Loucy (cell line): ENCODE measurements around the gene LOXHD1.

Experiments used
- CTCF ChIP-seq: fragments of 200-600 bp; sonication (generic); conservative IDR thresholded peaks from 2 replicates; pipeline ENCODE4 v1.5.1; 2014; ENCODE audit warnings: mild to moderate bottlenecking, antibody characterized with exemption, low read length
- EZH2phosphoT487 ChIP-seq: fragments of 200-600 bp; IDR thresholded peaks from 2 replicates; pipeline ENCODE4 v1.6.1; 2018; ENCODE audit warnings: antibody characterized with exemption, mild to moderate bottlenecking, moderate library complexity, borderline replicate concordance

GRCh38 chr18:46641917-46642316 is 15.1 kb downstream of the LOXHD1 start:
- TF ChIP-seq CTCF, result no peak
- TF ChIP-seq EZH2phosphoT487, result no peak
